ENCODE measurements around the gene WWOX.

The WWOX gene

DNA sequence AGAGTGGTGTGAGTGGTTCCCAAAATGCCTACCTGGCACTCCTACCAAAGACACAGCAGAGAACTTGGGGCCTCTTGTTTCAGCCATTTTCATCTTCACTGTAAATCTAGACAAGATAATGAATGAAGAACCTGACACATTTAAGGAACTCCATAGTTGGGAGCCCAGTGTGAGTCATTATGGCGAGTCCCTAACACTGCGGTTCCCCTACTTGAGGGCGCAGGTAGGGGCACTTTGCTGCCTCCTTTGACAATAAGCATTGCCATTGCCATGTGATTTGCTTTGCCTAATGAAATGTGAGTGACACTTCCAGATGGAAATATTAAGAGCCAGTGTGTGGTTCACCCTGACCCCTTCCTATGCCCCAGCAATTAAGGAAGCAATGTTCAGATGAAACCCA, 983.5 kb downstream of the WWOX start:
- Histone ChIP-seq H3K4me3 (ENCODE audit: low read length) (no peak overlapping the region), H3F3A (ENCODE audit: insufficient read depth, low read length) (no peaks in the 10 kb centered on the region), H3K79me2 (ENCODE audit: low read length) (no peaks in the 10 kb centered on the region), H3K27ac (ENCODE audit: low read length) (no peak overlapping the region), H3K4me1 (ENCODE audit: low read length) (no peaks in the 10 kb centered on the region), H3K9me3 (replicated peaks; ENCODE audit: insufficient read depth, low read length) (no peaks in the 10 kb centered on the region), H2AFZ (ENCODE audit: low read length) (no peak overlapping the region), H3K27me3 (replicated peaks; ENCODE audit: insufficient read depth, low read length) (no peaks in the 10 kb centered on the region), H4K20me1 (ENCODE audit: insufficient read depth, low read length) (no peaks in the 10 kb centered on the region), H3K4me2 (ENCODE audit: low read depth, low read length) (no peak overlapping the region), H3K9ac (ENCODE audit: low read length) (no peak overlapping the region), H3K9me2 (replicated peaks; ENCODE audit: insufficient read depth, low read length) (no peaks in the 10 kb centered on the region), H3K36me3 (replicated peaks; ENCODE audit: insufficient read depth, low read length) (no peaks in the 10 kb centered on the region)
- DNase-seq: no peak
- TF ChIP-seq EZH2 (optimal IDR thresholded peaks at IDR 0.05; ENCODE audit: low read depth, low read length): no peak
- TF ChIP-seq EZH2phosphoT487 (IDR thresholded peaks at IDR 0.05; ENCODE audit: low read length): no peak
- TF ChIP-seq, protein P1, sequence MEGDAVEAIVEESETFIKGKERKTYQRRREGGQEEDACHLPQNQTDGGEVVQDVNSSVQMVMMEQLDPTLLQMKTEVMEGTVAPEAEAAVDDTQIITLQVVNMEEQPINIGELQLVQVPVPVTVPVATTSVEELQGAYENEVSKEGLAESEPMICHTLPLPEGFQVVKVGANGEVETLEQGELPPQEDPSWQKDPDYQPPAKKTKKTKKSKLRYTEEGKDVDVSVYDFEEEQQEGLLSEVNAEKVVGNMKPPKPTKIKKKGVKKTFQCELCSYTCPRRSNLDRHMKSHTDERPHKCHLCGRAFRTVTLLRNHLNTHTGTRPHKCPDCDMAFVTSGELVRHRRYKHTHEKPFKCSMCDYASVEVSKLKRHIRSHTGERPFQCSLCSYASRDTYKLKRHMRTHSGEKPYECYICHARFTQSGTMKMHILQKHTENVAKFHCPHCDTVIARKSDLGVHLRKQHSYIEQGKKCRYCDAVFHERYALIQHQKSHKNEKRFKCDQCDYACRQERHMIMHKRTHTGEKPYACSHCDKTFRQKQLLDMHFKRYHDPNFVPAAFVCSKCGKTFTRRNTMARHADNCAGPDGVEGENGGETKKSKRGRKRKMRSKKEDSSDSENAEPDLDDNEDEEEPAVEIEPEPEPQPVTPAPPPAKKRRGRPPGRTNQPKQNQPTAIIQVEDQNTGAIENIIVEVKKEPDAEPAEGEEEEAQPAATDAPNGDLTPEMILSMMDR (IDR thresholded peaks at IDR 0.05; ENCODE audit: low read length): no peak

DNA sequence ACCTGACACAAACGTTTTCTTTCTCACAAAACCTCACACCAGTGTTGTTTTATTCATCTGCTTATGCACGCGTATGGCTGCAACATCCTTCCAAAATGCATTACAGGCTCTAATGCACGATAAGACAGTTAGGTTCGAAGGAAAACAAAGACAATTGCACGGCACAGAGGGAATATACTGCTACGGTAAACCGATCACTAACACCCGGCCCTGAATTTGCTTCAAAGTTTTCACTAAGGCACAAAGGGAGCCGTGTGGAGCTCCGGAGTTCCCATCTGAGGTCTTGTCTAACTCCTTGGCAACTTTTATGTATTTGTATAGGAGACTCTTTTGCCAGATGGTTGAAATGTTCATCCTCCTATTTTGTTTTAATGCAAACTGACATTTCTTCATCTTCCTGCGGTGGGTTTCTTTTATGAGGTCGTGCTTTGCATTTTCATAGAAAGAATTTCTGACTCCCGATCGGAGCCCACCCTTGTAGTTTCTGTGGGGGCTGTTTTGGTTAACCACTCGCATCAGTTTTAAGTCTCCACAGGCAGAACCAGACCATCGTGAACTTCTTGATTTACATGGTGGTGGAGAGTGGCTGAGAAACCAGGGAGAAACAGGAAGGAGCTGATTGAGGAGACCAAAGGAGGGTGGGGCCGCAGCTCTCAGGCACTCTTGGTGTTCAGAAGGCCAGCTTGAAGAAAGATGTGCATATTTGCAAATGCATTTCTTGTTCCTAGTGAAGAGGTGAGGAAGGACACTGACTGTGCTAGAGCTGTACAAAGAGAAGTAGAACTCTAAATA, 984.2 kb downstream of the WWOX start:
- TF ChIP-seq EZH2phosphoT487 (IDR thresholded peaks at IDR 0.05; ENCODE audit: low read length) (no peak), EZH2 (optimal IDR thresholded peaks at IDR 0.05; ENCODE audit: low read depth, low read length) (no peak)
- TF ChIP-seq, protein P1 (IDR thresholded peaks at IDR 0.05; ENCODE audit: low read length): no peak
- no peak overlapping the region for H3K4me2 ChIP-seq (ENCODE audit: low read depth, low read length)
- no peak overlapping the region for H3K4me3 ChIP-seq (ENCODE audit: low read length)
- H3K27ac ChIP-seq (ENCODE audit: low read length): no peak overlapping the region
- no peaks in the 10 kb centered on the region for H4K20me1 ChIP-seq (ENCODE audit: insufficient read depth, low read length)
- no peaks in the 10 kb centered on the region for H3K4me1 ChIP-seq (ENCODE audit: low read length)
- no peaks in the 10 kb centered on the region for H3K27me3 ChIP-seq (replicated peaks; ENCODE audit: insufficient read depth, low read length)
- H3F3A ChIP-seq (ENCODE audit: insufficient read depth, low read length): no peaks in the 10 kb centered on the region
- DNase-seq: no peak
- no peaks in the 10 kb centered on the region for H3K9me2 ChIP-seq (replicated peaks; ENCODE audit: insufficient read depth, low read length)
- no peak overlapping the region for H2AFZ ChIP-seq (ENCODE audit: low read length)
- H3K9me3 ChIP-seq (replicated peaks; ENCODE audit: insufficient read depth, low read length): no peaks in the 10 kb centered on the region
- H3K9ac ChIP-seq (ENCODE audit: low read length): no peak overlapping the region
- no peaks in the 10 kb centered on the region for H3K36me3 ChIP-seq (replicated peaks; ENCODE audit: insufficient read depth, low read length)
- no peaks in the 10 kb centered on the region for H3K79me2 ChIP-seq (ENCODE audit: low read length)

DNA sequence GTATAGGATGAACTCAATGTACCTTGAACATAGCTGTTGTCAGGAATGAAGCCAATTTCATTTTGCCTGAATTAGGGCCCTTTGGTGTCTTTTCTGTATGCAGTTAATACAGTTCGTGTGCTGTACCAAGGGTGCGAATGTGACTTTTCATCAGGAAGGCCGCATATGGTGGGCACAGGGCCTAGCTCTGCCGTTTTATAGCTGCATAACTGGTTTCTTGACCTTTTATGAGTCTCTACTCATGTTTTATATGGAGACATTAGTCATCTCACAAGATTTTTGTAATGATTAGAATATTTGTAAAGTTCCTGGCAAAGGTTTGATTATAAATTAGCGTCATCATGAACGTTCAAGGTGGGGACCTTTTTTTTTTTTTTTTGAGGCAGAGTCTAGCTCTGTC, 989.5 kb downstream of the WWOX start:
- H3K27me3 ChIP-seq (replicated peaks; ENCODE audit: insufficient read depth, low read length): no peaks in the 10 kb centered on the region
- H3K36me3 ChIP-seq (replicated peaks; ENCODE audit: insufficient read depth, low read length): no peaks in the 10 kb centered on the region
- H3K9ac ChIP-seq (ENCODE audit: low read length): no peak overlapping the region
- no peaks in the 10 kb centered on the region for H3K9me2 ChIP-seq (replicated peaks; ENCODE audit: insufficient read depth, low read length)
- H3K4me1 ChIP-seq (ENCODE audit: low read length): no peaks in the 10 kb centered on the region
- no peak for DNase-seq
- 0 out of 2 replicates have a peak, but pooled peaks cover 2% of the 10 kb centered on the region for H3F3A ChIP-seq (ENCODE audit: insufficient read depth, low read length)
- no peaks in the 10 kb centered on the region for H3K79me2 ChIP-seq (ENCODE audit: low read length)
- no peaks in the 10 kb centered on the region for H3K9me3 ChIP-seq (replicated peaks; ENCODE audit: insufficient read depth, low read length)
- TF ChIP-seq EZH2 (optimal IDR thresholded peaks at IDR 0.05; ENCODE audit: low read depth, low read length): no peak
- TF ChIP-seq EZH2phosphoT487 (IDR thresholded peaks at IDR 0.05; ENCODE audit: low read length): no peak
- TF ChIP-seq, protein P1 (IDR thresholded peaks at IDR 0.05; ENCODE audit: low read length): no peak
- no peak overlapping the region for H3K4me2 ChIP-seq (ENCODE audit: low read depth, low read length)
- H4K20me1 ChIP-seq (ENCODE audit: insufficient read depth, low read length): no peaks in the 10 kb centered on the region
- H2AFZ ChIP-seq (ENCODE audit: low read length): no peak overlapping the region
- H3K27ac ChIP-seq (ENCODE audit: low read length): no peak overlapping the region
- no peak overlapping the region for H3K4me3 ChIP-seq (ENCODE audit: low read length)

Data from MM.1S (cell line).